Stimulated activated CD4-positive, alpha-beta T cell treated with anti-CD3 and anti-CD28 coated beads, Interleukin-1b, Interleukin-23, amount 100 ng/mL, for 48 hours (primary cell): Measurements from ENCODE around the gene NUDT1.

ENCODE experiments used
- DNase-seq: peaks from one replicate; pipeline ENCODE4 v3.0.0-alpha.2; 2020

The NUDT1 gene

DNA sequence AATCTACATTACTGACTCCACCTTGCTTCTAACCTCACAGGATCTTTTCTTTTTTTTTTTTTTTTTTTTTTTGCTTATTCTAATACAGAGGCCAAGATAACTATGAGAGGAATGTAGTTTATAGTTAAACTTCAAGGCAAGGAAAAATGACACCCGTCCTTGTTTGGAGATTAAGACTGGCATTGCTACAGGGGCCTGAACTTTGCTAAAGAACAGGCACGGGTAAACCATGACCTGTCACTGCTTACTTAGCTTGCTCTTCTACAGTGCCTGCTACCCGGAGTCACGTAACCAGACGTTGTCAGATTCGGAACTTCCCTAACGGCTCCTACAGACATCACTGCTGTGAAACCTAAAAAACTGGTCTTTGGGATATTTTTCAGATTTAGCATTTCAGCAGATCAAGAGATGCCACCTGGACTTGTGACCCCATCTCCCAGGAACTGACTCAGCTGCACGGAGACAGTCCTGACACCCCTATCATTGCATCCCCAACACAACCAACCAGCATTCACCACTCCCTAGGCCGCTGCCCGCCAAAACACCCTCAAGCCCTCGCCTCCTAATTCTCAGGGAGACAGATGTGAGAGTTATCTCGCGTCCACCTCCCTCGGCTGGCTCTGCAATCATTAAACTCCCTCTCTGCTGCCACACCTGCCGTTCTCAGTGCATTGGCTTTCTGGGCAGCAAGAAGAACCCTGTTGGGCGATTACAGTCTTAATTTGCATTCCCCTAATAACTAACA lies 36.8 kb upstream of the NUDT1 start:
- DNase-seq, result no peak

GRCh38 chr7:2208712-2209111 lies 33.3 kb upstream of the NUDT1 start:
- DNase-seq, result no peak

GRCh38 chr7:2209146-2209960 lies 32.7 kb upstream of the NUDT1 start:
- peak; percentile 28 for DNase-seq

DNA sequence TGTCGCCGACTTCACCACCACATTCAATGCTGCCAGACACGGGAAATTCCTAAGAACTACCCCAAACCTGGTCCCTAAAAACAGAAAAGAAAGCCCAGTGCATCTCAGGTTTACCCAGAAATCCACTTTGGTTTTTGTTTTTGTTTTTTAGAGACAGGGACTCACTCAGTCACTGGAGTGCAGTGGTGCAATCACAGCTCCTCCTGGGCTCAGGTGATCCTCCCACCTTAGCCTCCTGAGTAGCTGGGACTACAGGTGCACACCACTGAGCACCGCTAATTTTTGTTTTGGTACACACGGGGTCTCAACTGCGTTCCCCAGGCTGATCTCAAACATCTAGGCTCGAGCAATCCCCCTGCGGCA lies 32.1 kb upstream of the NUDT1 start:
- no peak for DNase-seq

- DNase-seq, result no peak
These were observed 31.3 kb upstream of the NUDT1 start for GRCh38 chr7:2210551-2211258.

- DNase-seq, result no peak
These were observed 30.7 kb upstream of the NUDT1 start for GRCh38 chr7:2211259-2211880.

DNA sequence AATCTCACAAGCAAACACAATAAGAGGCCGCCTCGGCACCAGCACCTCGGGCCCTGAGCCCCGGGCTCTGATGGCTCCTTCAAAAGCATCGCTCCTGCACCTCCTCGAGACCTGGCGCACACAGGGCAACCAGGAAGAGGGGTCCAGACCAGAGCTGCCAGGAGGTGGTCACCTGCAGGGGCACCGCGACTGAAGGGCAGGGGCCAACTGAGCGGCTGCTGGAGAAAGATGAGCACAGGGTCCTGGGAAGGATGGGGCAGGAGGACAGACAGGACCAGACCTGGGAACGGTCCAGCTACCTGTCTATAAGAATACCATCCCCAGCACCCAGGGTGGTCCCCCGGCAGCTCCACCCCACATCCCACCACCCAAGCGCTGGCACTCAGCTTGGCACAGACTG lies 30.1 kb upstream of the NUDT1 start:
- no peak for DNase-seq

DNA sequence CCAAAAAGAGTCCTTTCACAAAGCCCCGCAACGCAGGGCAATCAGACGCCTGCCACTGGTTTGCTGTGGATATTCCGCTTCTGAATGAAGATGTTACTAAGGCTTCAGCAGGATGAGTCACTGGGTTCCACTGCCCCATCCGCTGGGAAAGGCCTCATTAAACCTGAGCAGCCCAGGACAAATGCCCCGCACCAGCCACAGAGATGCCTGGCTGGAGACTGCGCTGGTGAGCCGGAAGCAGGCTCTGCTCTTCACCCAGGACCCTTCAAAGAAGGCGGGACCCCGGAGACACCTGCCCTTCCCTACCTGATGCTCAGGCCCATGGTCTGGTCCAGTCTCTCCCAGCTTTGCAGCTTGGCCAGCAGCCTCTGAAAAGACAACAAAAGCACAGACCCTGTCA lies 29.1 kb upstream of the NUDT1 start:
- no peak for DNase-seq

GRCh38 chr7:2213551-2214215 lies 28.3 kb upstream of the NUDT1 start:
- no peak for DNase-seq

DNA sequence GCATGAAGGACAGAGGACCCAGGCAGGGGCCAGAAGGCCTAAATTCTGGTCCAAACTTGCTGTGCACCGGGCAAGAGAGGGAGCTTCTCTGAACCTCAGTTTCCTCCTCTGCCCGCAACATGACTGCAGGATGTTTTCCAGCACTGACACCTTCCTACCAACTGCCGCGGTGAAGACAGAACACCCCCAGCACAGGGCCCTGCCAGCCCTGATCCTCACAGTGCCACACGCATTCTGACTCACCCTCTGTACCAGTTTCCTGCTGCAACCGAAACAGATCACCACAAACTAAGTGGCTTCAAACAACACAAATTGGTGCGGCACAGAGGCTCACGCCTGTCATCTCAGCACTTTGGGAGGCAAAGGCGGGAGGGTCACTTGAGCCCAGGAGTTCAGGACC lies 27.4 kb upstream of the NUDT1 start:
- no peak for DNase-seq

GRCh38 chr7:2215851-2216250 lies 26.2 kb upstream of the NUDT1 start:
- DNase-seq, result no peak

- DNase-seq, result no peak
These were observed 24.8 kb upstream of the NUDT1 start for GRCh38 chr7:2217206-2217605.

- DNase-seq, result no peak
These were observed 24.1 kb upstream of the NUDT1 start for GRCh38 chr7:2217716-2218443.

DNA sequence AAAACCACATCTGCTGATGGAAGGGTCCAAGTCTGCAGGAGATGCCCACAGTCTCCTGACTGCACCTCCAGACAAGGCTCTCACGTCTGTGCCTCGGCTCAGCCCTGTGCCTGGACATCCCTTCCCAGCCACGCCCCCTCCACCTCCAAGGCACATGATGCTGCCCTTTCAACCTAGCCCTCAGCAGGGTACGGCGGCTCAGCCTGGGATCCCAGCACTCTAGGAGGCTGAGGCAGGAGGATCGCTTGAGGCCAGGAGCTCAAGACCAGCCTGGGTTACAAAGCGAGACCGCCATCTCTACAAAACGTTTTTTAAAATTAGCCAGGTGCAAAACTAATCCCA lies 23.6 kb upstream of the NUDT1 start:
- DNase-seq, result no peak

DNA sequence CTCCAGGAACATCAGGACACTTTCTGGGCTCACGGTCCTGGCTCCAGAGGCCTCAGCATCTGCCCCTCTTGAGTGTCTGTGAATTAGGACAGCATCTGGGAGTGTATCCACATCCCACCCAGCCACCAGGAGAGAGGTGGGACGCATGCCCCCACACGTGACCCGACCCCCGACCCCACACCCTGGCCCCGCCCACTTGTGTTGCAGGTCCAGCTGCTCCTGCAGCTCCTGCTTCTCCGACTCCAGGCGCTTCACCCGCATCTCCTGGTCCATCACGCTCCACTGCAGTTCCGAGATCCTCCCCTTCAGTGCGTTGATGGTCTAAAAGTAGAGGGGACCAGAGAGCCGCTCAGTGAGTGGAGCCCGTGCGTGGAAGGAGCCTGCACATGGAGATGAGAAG lies 22.9 kb upstream of the NUDT1 start:
- no peak for DNase-seq

GRCh38 chr7:2219606-2220005 lies 22.4 kb upstream of the NUDT1 start:
- DNase-seq, result no peak

GRCh38 chr7:2220030-2220429 lies 22.0 kb upstream of the NUDT1 start:
- DNase-seq, result no peak

- no peak for DNase-seq
These were observed 21.5 kb upstream of the NUDT1 start for GRCh38 chr7:2220506-2220905.

GRCh38 chr7:2220954-2221353 lies 21.1 kb upstream of the NUDT1 start:
- no peak for DNase-seq

GRCh38 chr7:2222516-2222915 lies 19.5 kb upstream of the NUDT1 start:
- DNase-seq, result no peak

- DNase-seq, result no peak
These were observed 18.7 kb upstream of the NUDT1 start for GRCh38 chr7:2223321-2223720.

DNA sequence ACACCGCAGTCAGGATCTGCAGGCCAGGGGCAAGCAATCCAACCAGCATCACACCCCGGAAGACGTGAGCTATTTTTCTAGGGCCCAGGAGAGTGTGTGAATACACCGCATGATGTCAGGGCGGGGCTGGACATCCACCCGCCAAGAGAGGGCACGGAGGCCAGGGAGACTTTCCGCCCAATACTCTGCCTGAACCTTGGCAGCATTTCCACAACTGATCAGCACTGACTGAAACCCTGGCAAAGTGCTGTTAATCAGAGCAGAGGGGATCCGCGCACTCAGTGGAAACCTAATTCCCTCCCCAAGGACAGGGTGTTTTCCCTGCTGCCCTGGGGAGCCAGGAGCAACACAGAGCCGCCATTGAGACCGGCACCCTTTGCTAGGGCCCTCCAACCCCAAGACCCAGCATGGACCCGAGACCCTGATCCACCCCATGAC lies 17.5 kb upstream of the NUDT1 start:
- no peak for DNase-seq
